K562 (cell line): Measurements from ENCODE around the gene SCYGR2. TPM values are rescaled to one million over a fixed set of nuclear protein-coding genes. Genes with fewer than 3 reads are reported as not detected.

ENCODE experiments used
- ATAC-seq: fragments of 200-7000 bp; cut with Tn5 transposase; 3 replicates; pipeline ENCODE4 v1.9.1; 2020; ENCODE audit warnings: moderate library complexity
- BruUV-seq: library from RNA; stranded (reverse); fragments of 400-500 nt; replicated peaks from 2 replicates; lab custom pipeline; 2021; lab: Mats Ljungman, UMichigan
- CTCF ChIA-PET: fragments of 300-600 bp; formaldehyde crosslinking; extraction: SDS; loops from one replicate; lab custom pipeline; 2021; ENCODE audit warnings: low intra/inter-chr PET ratio; lab: Yijun Ruan, JAX
- POLR2A ChIA-PET: fragments of 300-600, 350-650 bp; sonication (Branson Sonifier 250); formaldehyde crosslinking; extraction: SDS; loops from one replicate; lab custom pipeline; 2021; ENCODE audit warnings: antibody characterized with exemption, inconsistent platforms; lab: Yijun Ruan, JAX
- DNase-seq, 4 experiments: peaks; one replicate each; pipeline versions ENCODE4 v3.0.0 to v3.0.0-alpha.2; 2011 to 2018; ENCODE audit warnings: low spot score in 3 of 4, mixed read lengths in 3 of 4; ENCODE audit errors: extremely low read depth in 1 of 4
- FAIRE-seq: peaks from 2 replicates; lab custom pipeline; 2011; peaks lifted over from hg19 to GRCh38; lab: Jason Lieb, UNC
- H2AFZ ChIP-seq: 2 replicates; pipeline ENCODE4 v1.6.0; 2011; ENCODE audit warnings: low read depth, low read length, control low read depth, inconsistent platforms
- H3K27ac ChIP-seq: fragments of 200-600 bp; 3 replicates; pipeline ENCODE4 v1.8.0; 2011; ENCODE audit warnings: low read depth, mild to moderate bottlenecking, control low read depth, inconsistent platforms, low read length, moderate library complexity, mixed read lengths; ENCODE audit errors: extremely low read depth
- H3K27me3 ChIP-seq, 2 experiments: fragments of 300-600 bp in 1 of 2; 2 replicates in 1 of 2; 3 replicates in 1 of 2; pipeline versions ENCODE4 v1.6.0 to v1.8.0; 2011; ENCODE audit warnings: inconsistent platforms in 2 of 2, low read length in 2 of 2, mild to moderate bottlenecking in 1 of 2, mixed read lengths in 1 of 2, moderate library complexity in 1 of 2; ENCODE audit not compliant: control insufficient read depth in 2 of 2, insufficient read depth in 2 of 2
- H3K36me3 ChIP-seq: fragments of 300-600 bp; 3 replicates; pipeline ENCODE4 v1.8.0; 2011; ENCODE audit warnings: mild to moderate bottlenecking, low read length, inconsistent platforms; ENCODE audit not compliant: control insufficient read depth, insufficient read depth
- H3K4me1 ChIP-seq, 2 experiments: fragments of 200-600 bp in 1 of 2; replicated peaks in 1 of 2; 2 replicates in 1 of 2; 3 replicates in 1 of 2; pipeline versions ENCODE4 v1.5.1 to v1.8.0; 2011; ENCODE audit warnings: inconsistent platforms in 2 of 2, low read length in 2 of 2, mild to moderate bottlenecking in 1 of 2, mixed read lengths in 1 of 2, moderate library complexity in 1 of 2; ENCODE audit not compliant: control insufficient read depth in 2 of 2, insufficient read depth in 2 of 2
- H3K4me2 ChIP-seq: 2 replicates; pipeline ENCODE4 v1.6.1; 2011; ENCODE audit warnings: low read length, control low read depth, inconsistent platforms, mixed read lengths; ENCODE audit not compliant: insufficient read depth
- H3K4me3 ChIP-seq: fragments of 200-600 bp; sonication (generic), shearing (Covaris generic); 2 replicates; pipeline ENCODE4 v1.5.1; 2016; ENCODE audit warnings: control low read depth, inconsistent platforms
- H3K79me2 ChIP-seq: fragments of 200-600 bp; 3 replicates; pipeline ENCODE4 v1.8.0; 2011; ENCODE audit warnings: low read length, inconsistent platforms; ENCODE audit not compliant: control insufficient read depth, insufficient read depth
- H3K9ac ChIP-seq, 2 experiments: 2 replicates each; pipeline versions ENCODE4 v1.6.0 to v1.6.1; 2011; ENCODE audit warnings: low read depth in 2 of 2, low read length in 2 of 2, control low read depth in 1 of 2, inconsistent platforms in 1 of 2, mild to moderate bottlenecking in 1 of 2, mixed read lengths in 1 of 2; ENCODE audit not compliant: insufficient read depth in 1 of 2
- H3K9me1 ChIP-seq: one replicate; pipeline ENCODE4 v1.6.0; 2011; ENCODE audit warnings: inconsistent platforms, mild to moderate bottlenecking, low read length, moderate library complexity; ENCODE audit not compliant: control insufficient read depth, insufficient read depth
- H3K9me3 ChIP-seq: replicated peaks from 2 replicates; pipeline ENCODE4 v1.5.1; 2011; ENCODE audit warnings: low read depth, low read length, inconsistent platforms; ENCODE audit not compliant: control insufficient read depth, insufficient read depth
- H4K20me1 ChIP-seq: replicated peaks from 2 replicates; pipeline ENCODE4 v1.6.1; 2011; ENCODE audit warnings: low read length, inconsistent platforms, mixed read lengths; ENCODE audit not compliant: control insufficient read depth, insufficient read depth
- GATAD2B ChIP-seq: fragments of 450-650 bp; IDR thresholded peaks from 2 replicates; pipeline ENCODE4 v1.6.1; 2017; ENCODE audit warnings: mild to moderate bottlenecking, borderline replicate concordance
- GTF2E2 ChIP-seq: fragments of 200-800 bp; sonication (Bioruptor generic); IDR thresholded peaks from 2 replicates; pipeline ENCODE4 v1.6.1; 2016; ENCODE audit warnings: missing genetic modification characterization, missing compliant biosample characterization
- PHTF2 ChIP-seq: fragments of 250-450 bp; sonication (Bioruptor Pico); IDR thresholded peaks from 2 replicates; pipeline ENCODE4 v1.5.0; 2021; ENCODE audit warnings: mild to moderate bottlenecking
- TEAD4 ChIP-seq, 2 experiments: sonication (generic) in 1 of 2; formaldehyde crosslinking in 1 of 2; IDR thresholded peaks; 2 replicates each; pipeline versions ENCODE4 v1.6.1 to v1.8.0; 2012 to 2022; ENCODE audit warnings: borderline replicate concordance in 1 of 2, inconsistent platforms in 1 of 2, low read length in 1 of 2, mild to moderate bottlenecking in 1 of 2, missing genetic modification reagents in 1 of 2
- ZBTB1 ChIP-seq: sonication (generic); formaldehyde crosslinking; IDR thresholded peaks from 2 replicates; pipeline ENCODE4 v1.8.1; 2023; ENCODE audit warnings: missing genetic modification reagents, low read depth, mild to moderate bottlenecking, borderline replicate concordance
- ZNF12 ChIP-seq: sonication (generic); formaldehyde crosslinking; IDR thresholded peaks from 2 replicates; pipeline ENCODE4 v1.4.0; 2020; ENCODE audit warnings: mild to moderate bottlenecking, missing genetic modification reagents
- WGBS: fragments of 100-300 bp; shearing (Covaris generic); methylation state at CpG from one replicate; pipeline ENCODE4 v1.1.6; 2016; ENCODE audit warnings: low coverage, mixed read lengths; ENCODE audit not compliant: insufficient coverage; ENCODE audit errors: missing lambda C conversion rate; 5-methylcytosine and 5-hydroxymethylcytosine counted together
- in situ Hi-C: fragments of 300-500 bp; cut with MboI; formaldehyde crosslinking; loops from 4 replicates; pipeline ENCODE4 v1.15.0; 2018; ENCODE audit warnings: inconsistent platforms, mixed read lengths
- intact Hi-C: fragments of 100-400 bp; cut with micrococcal nuclease; formaldehyde crosslinking; loops from 2 replicates; pipeline ENCODE4 v1.14.2; 2022
- polyA plus RNA-seq, 8 experiments: library from polyadenylated mRNA; depleted of rRNA in 4 of 8; stranded (reverse) in 5 of 8; unstranded in 3 of 8; fragments of >200 nt; fragmentation: Nextera tagmentation in 2 of 8; fragmentation: Illumina TruSeq in 1 of 8; extraction: Ambion mirVana in 2 of 8; extraction: Trizol in 1 of 8; gene quantifications; 2 replicates each; pipeline versions ENCODE4 v1.2.1 to v1.2.3, GENCODE V29; 2011 to 2014; ENCODE audit warnings: inconsistent platforms in 1 of 8, missing spikeins in 1 of 8
- total RNA-seq, 7 experiments: library from RNA; depleted of rRNA in 6 of 7; stranded (reverse); fragments of >200 nt in 6 of 7; fragmentation: Illumina TruSeq in 2 of 7; extraction: Trizol in 2 of 7; gene quantifications; 2 replicates each; pipeline versions ENCODE4 v1.2.1 to v1.2.3, GENCODE V29; 2011 to 2021; ENCODE audit warnings: low replicate concordance in 1 of 7
- TF ChIP-seq, protein P1 (sequence below): fragments of 450-650 bp; formaldehyde crosslinking; IDR thresholded peaks from 2 replicates; pipeline ENCODE4 v1.4.0; 2020; ENCODE audit warnings: mild to moderate bottlenecking, moderate library complexity
- TF ChIP-seq, protein P2 (sequence below): fragments of 200-800 bp; sonication (Bioruptor generic); IDR thresholded peaks from 2 replicates; pipeline ENCODE4 v1.6.1; 2017; ENCODE audit warnings: missing genetic modification characterization, missing compliant biosample characterization
- TF ChIP-seq, protein P3 (sequence below): fragments of 250-450 bp; sonication (Bioruptor Pico); IDR thresholded peaks from 2 replicates; pipeline ENCODE4 v1.4.0; 2020; ENCODE audit warnings: mild to moderate bottlenecking, moderate library complexity, borderline replicate concordance

Gene SCYGR2
- total and polyA plus RNA-seq, 9 of the 15 experiments (the other 6 are each of a cell fraction or from before 2014, with no cell fraction given) = not detected

DNA sequence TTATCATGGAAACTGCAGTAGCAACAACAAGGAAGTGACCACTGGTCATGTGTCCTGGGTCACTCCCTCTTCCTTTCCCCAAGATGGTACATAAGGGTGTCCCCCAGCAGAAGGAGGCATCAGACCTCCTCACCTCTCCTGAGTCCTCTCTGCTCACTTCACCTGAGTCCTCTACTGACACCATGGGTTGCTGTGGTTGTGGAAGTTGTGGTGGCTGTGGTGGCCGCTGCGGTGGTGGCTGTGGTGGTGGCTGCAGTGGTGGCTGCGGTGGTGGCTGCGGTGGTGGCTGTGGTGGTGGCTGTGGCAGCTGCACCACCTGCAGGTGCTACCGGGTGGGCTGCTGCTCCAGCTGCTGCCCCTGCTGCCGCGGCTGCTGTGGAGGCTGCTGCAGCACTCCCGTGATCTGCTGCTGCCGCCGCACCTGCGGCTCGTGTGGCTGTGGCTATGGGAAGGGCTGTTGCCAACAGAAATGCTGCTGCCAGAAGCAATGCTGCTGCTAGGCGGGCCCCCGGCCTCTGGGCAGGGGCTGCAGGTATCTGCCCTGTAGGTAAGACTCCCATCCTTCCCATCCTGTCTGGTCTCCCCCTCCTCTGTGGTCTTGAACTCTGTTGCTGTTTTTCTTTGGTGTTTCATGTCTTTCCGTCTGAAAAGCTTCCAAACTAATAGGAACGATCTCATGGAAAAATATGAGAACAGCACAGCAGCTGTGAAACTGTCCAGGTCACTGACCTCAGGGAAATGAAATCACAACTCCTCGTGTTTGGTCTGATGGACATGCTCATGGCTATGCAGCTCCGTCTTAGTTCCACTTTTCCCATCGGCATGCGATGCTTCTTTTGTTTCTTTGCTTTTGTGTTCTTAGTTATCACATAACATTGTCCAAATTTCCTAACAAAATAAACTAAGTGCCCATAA lies 18.9 kb downstream of the SCYGR2 start, which contains the start of gene SCYGR4:
Gene SCYGR4 (plus strand): TSS at position 183 of the 915 bp plus-strand sequence. CDS start 0 bp downstream, at position 183.
- DNase-seq = no peak
- FAIRE-seq = no peak
- POLR2A ChIA-PET = no interaction called here

More for the DNA sequence above, 18.9 kb downstream of the SCYGR2 start, which contains the start of gene SCYGR4:
- no TSS peak for BruUV-seq
- Histone ChIP-seq H3K4me2 (no peak within 1 kb of the TSS), H3K79me2 (no peaks in the 10 kb centered on the region), H3K9ac (no peak within 1 kb of the TSS), H4K20me1 (no peaks in the 10 kb centered on the region), H2AFZ (no peak within 1 kb of the TSS), H3K36me3 (no peaks in the 10 kb centered on the region), H3K4me3 (no peak within 1 kb of the TSS), H3K9me1 (no peaks in the 10 kb centered on the region), H3K4me1 (no peaks in the 10 kb centered on the region), H3K9me3 (no peaks in the 10 kb centered on the region), H3K27ac (no peak within 1 kb of the TSS), H3K27me3 (peaks cover 0 to 44% of the 10 kb centered on the region in 2 experiments; a peak in 2 of 5 replicates)
- intact Hi-C loops (no loop called here), in situ Hi-C loops (no loop called here)
- CTCF ChIA-PET = no interaction called here
- TF ChIP-seq GATAD2B (no peak), GTF2E2 (tag) (no peak), PHTF2 (no peak), ZNF12 (CRISPR knock-in tag) (no peak), ZBTB1 (CRISPR knock-in tag) (peak; percentile 84), TEAD4 (IDR thresholded peaks at IDR 0.05; ENCODE audit: low read length) (no peak), TEAD4 (CRISPR knock-in tag; IDR thresholded peaks at IDR 0.05; ENCODE audit: borderline replicate concordance) (no peak)
- TF ChIP-seq, protein P1, sequence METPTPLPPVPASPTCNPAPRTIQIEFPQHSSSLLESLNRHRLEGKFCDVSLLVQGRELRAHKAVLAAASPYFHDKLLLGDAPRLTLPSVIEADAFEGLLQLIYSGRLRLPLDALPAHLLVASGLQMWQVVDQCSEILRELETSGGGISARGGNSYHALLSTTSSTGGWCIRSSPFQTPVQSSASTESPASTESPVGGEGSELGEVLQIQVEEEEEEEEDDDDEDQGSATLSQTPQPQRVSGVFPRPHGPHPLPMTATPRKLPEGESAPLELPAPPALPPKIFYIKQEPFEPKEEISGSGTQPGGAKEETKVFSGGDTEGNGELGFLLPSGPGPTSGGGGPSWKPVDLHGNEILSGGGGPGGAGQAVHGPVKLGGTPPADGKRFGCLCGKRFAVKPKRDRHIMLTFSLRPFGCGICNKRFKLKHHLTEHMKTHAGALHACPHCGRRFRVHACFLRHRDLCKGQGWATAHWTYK (CRISPR knock-in tag) = peak; percentile 99
- TF ChIP-seq, protein P2, sequence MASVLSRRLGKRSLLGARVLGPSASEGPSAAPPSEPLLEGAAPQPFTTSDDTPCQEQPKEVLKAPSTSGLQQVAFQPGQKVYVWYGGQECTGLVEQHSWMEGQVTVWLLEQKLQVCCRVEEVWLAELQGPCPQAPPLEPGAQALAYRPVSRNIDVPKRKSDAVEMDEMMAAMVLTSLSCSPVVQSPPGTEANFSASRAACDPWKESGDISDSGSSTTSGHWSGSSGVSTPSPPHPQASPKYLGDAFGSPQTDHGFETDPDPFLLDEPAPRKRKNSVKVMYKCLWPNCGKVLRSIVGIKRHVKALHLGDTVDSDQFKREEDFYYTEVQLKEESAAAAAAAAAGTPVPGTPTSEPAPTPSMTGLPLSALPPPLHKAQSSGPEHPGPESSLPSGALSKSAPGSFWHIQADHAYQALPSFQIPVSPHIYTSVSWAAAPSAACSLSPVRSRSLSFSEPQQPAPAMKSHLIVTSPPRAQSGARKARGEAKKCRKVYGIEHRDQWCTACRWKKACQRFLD (CRISPR knock-in tag) = no peak
- TF ChIP-seq, protein P3, sequence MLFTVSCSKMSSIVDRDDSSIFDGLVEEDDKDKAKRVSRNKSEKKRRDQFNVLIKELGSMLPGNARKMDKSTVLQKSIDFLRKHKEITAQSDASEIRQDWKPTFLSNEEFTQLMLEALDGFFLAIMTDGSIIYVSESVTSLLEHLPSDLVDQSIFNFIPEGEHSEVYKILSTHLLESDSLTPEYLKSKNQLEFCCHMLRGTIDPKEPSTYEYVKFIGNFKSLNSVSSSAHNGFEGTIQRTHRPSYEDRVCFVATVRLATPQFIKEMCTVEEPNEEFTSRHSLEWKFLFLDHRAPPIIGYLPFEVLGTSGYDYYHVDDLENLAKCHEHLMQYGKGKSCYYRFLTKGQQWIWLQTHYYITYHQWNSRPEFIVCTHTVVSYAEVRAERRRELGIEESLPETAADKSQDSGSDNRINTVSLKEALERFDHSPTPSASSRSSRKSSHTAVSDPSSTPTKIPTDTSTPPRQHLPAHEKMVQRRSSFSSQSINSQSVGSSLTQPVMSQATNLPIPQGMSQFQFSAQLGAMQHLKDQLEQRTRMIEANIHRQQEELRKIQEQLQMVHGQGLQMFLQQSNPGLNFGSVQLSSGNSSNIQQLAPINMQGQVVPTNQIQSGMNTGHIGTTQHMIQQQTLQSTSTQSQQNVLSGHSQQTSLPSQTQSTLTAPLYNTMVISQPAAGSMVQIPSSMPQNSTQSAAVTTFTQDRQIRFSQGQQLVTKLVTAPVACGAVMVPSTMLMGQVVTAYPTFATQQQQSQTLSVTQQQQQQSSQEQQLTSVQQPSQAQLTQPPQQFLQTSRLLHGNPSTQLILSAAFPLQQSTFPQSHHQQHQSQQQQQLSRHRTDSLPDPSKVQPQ = no peak
- ATAC-seq = 0 out of 3 replicates have a peak, but pooled peaks have one; percentile 25
- WGBS = 6% methylated on average over 9 of the region's 20 CpGs
